Activated CD8-positive, alpha-beta memory T cell treated with anti-CD3 and anti-CD28 coated beads, Interleukin-2, amount 50 U/mL, for 24 hours (primary cell): ENCODE data around the gene RAPGEF4.

Source experiments
- DNase-seq: peaks from one replicate; pipeline ENCODE4 v3.0.0-alpha.2; 2020; ENCODE audit errors: extremely low read depth

Gene RAPGEF4

DNA sequence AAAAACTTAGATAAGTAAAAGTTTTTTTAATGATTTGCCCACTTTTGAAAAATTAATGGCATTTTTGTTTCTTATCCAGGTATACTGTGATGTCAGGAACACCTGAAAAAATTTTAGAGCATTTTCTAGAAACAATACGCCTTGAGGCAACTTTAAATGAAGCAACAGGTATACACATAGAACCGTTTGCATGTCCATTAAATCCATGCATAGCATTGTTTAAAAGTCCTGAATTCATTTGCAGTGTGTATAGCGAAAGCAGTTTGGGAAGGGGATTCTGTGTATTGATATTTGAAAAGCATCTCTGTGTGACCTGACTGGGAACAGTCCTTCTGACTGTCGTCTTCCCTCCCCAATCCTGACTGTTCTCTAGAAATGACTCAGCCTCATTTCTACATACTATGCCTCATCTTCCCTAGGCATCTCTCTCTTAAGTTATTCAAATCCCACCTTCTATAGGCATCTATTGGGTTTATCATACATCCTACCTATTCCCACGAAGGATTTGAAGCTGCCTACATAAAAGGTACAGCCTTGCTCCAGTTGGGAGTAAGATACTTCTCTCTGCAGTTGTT lies 260.8 kb downstream of the RAPGEF4 start:
- no peak for DNase-seq

DNA sequence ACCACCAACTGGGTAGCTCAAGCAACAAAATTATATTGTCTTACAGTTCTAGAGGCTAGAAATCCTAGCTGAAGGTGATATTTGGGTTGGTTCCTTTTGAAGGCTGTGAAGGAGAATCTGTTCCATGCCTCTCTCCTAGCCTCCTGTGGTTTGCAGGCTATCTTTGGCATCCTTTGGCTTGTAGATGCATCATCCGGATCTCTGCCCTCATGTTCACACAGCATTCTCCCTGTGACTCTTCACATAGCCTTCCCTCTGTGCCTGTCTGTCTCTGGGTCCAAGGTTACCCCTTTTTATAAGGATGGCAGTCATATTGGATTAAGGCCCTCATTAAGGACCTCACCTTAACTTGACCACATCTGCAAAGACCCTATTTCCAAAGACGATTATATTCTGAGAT lies 261.4 kb downstream of the RAPGEF4 start:
- no peak for DNase-seq

DNA sequence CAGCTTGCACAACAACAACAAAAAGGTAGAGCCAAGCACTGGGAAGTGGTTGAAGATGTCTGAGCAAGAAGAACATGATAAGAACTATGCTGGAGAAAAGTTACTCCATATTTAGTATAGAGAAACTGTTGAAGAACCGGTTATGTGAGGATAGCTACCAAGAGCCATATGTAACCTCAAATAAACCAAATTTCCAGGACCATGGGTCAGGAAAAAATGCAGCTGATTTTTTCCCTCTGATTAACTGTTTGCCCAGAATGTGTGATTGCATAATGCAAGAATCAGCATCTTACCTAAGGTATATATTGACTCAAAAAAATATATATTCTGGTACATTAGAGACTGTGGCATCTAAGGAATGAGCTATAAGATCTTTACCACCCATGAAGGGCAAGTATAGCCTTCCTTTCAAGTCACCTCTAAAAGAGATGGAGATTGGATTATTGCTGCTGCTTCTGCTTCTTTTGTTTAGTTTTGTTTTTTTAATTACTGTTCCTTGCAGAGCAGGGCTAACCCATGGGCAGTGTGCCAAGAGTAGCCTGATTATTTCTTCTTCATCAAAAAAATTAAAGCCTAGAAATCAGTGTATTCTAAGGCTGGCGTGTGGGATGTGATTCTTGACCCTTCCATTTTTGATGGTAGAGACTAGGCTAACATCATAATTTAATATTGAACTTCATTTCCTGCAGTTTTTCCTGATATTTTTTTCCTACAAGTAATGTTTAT lies 263.1 kb downstream of the RAPGEF4 start:
- no peak for DNase-seq

DNA sequence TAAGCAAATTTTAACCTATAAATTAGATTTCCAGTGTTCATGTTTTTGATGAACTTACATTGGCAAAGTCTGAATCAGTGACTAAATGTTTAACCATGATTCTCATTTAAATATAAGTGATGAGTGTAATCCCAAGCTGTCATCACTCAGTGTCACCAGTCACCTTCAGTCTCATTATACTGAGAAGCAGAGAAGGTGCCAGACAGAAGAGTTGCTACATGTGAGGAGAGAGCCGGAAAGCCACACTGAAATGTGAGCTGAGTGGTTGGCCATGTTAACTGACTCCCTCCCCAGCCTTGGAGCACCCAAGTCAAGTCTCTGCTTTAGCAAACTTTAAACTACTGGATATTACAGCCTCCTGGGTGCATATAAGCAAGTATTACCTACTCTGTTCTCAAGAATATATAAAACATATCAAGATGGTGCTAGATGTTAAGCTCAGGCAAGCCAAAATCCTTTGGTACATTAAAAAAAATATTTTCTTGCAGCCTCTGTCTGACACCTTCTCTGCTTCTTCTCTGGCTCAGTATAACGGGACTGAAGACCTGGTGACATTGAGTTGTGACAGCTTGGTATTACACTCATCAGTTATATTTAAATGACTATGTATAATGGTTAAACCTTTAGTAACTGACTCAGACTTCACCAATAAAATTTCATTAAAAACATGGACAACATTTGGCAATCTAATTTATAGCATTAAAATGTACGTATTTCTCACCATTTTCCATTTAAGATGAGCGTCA lies 264.2 kb downstream of the RAPGEF4 start:
- DNase-seq, result no peak

DNA sequence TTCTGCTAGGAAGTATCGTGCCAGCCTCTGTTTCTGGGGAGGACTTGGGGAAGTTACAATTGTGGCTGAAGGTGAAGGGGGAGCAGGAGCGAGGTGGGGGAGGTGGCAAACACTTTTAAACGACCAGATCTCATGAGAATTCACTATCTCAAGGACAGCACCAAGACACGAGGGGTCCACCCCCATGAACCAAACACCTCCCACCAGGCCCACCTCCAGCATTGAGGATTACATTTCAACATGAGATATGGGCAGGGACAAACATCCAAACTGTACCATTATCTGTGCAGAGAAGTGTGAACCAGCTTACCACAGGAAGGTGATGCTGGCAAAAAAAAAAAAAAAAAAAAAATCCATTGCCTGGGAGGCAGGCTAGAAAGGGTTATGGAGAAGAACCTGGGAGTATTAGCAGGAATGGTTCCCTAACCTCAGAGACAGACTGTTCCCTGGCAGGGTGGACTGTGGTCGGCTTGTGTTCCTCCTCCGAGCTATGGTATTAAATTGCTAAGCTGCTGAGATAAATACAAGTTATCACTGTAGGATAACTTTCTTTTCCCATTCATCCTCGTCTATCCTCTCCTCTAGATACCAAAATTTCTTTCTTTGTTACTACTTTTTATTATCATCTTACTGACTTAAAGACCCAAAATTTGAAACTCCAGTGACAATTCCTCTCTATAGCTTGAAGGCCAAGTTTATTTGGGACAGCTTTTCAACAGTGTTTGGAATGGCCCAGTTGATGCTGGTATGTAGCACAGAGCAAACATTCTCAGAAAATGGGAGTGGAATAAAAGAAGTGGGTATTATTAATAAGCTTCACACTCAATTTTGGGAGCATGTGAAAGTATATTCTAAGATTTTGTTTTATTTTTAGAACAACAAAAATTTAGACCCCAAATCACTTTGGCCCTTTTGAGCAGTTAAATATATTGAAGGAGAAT lies 266.3 kb downstream of the RAPGEF4 start:
- no peak for DNase-seq

- no peak for DNase-seq
These were observed 267.3 kb downstream of the RAPGEF4 start for GRCh38 chr2:173002751-173003541.

GRCh38 chr2:173008786-173009185 lies 273.1 kb downstream of the RAPGEF4 start:
- no peak for DNase-seq

- DNase-seq, result no peak
These were observed 274.6 kb downstream of the RAPGEF4 start for GRCh38 chr2:173010233-173010632.

DNA sequence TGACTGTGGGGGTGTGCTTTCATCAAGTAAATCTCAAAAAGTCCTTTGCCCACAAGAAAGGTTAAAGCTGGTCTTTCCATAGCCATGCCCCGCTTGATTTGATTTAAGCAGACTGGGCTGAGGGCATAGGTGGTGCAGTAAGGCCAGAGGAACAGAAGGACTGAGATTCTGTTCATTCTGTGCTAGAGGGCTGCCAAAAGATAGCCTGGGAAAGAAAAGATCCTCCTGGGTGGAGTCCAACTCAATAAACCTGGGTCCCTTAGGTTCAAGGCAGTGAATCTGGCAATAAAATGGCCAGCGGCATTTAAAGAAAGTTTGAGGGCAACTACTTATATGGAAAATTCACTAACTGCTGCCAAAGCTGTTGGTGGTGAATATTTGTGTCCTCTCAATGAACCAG lies 280.8 kb downstream of the RAPGEF4 start:
- DNase-seq, result no peak

- no peak for DNase-seq
These were observed 282.2 kb downstream of the RAPGEF4 start for GRCh38 chr2:173017646-173018420.

DNA sequence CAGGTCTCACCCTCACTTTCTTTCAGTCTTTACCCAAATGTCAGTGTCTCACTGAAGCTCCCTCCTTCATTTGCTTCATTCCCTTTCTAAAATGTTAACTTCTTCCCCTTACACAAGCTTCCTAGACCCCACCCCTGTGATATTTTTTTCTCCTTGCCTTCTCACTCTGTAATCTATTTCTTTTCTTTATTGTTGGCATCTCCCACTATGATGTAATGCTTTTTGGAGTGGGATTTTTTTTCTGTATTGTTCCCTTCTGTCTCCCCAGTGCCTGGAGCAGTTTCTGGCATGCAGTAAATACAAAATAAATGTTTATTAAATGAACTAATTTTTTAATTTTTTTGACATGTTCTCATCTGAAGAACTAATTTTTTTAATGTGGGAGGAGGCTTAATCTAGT lies 284.1 kb downstream of the RAPGEF4 start:
- DNase-seq, result no peak

- no peak for DNase-seq
These were observed 286.3 kb downstream of the RAPGEF4 start for GRCh38 chr2:173021939-173022371.

GRCh38 chr2:173023718-173024117 lies 288.1 kb downstream of the RAPGEF4 start:
- no peak for DNase-seq

- no peak for DNase-seq
These were observed 290.8 kb downstream of the RAPGEF4 start for GRCh38 chr2:173026479-173026878.

DNA sequence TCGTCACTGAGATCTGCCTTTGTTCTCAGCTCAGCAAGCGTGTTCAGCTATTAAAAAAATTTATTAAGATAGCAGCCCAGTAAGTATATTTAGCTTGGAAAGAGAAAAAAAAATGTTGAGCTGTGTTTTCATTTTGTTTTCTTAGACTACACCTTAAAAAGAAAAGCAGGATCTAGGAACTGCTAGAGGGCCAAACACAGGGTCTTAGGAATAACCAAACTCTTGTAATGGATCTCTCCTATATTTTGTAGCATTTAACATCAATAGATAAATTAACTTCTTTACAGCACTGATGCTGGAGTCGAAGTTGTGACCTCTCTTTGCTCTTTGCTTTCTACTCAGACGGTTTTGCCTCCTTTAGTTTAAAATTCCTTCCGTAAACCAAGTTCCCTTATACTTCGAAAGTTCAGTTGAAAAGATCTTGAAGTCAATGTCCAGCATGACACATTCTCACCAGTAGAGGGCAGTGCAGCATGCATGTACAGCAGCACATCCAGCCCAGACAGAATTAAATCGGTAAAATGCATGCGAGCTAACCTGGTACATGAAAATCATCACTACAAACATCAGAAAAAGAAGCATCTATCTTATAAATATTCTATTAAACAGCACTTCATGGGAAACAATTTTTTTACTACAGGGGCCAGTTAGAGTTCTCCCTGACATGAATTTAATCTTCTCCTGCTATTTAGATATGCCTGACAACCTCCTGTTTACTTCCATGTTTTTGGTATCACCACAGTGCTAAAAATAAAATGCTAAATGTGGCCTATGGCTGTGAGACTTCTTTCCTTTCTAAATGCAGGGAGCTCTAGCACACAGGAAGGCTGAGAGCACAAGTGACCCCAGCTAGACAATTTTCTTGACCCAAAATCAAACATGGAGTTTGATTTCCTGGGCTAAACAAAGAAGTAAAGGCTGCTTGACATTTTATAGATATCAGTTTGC lies 291.8 kb downstream of the RAPGEF4 start:
- peak; percentile 55 for DNase-seq

- DNase-seq, result no peak
These were observed 292.5 kb downstream of the RAPGEF4 start for GRCh38 chr2:173028141-173028540.

- DNase-seq, result no peak
These were observed 293.0 kb downstream of the RAPGEF4 start for GRCh38 chr2:173028671-173029070.

GRCh38 chr2:173030561-173031490 lies 295.2 kb downstream of the RAPGEF4 start:
- DNase-seq, result no peak
